Measurements from ENCODE around the gene PAGE3. TPM values are rescaled to one million over a fixed set of nuclear protein-coding genes. Genes with fewer than 3 reads are reported as not detected.

The PAGE3 gene
- total RNA-seq, 2 experiments from 2014 or later = not detected

Other genes with a start within 250 kb of the PAGE3 start
- not detected for gene ALAS2, start 233.9 kb downstream of the PAGE3 start, total RNA-seq
- under 1 TPM in 1 of 2 experiments, not detected in 1; 0.97 TPM for gene PAGE2B, start 189.9 kb downstream of the PAGE3 start, total RNA-seq
- gene PAGE2, start 175.9 kb downstream of the PAGE3 start, total RNA-seq = not detected
- gene PAGE5, start 44.6 kb downstream of the PAGE3 start, total RNA-seq = not detected
- gene MAGEH1, start 187.2 kb upstream of the PAGE3 start, total RNA-seq = 10 to 100 TPM; 13.1 to 14.3 TPM
- gene USP51, start 224.9 kb upstream of the PAGE3 start, total RNA-seq = 1 to 10 TPM; 1.2 TPM

Measured in activated CD8-positive, alpha-beta T cell treated with anti-CD3 and anti-CD28 coated beads, Interleukin-2, amount 10 ng/mL, durations not matched to agents 7 days and 5 days (primary cell).